NCI-H1694 treated with DMSO at 0.1 percent for 48 hours (cell line): Measurements from ENCODE around the gene GTF2IRD1.
"Not testable (repeated sequence)": the region's sequence is repeated elsewhere in the genome, so short reads cannot be mapped to it uniquely, and the experiment has no call there.

Source experiments
- DNase-seq: peaks from one replicate; lab custom pipeline; 2025; lab: John Stamatoyannopoulos, UW

GTF2IRD1 gene

DNA sequence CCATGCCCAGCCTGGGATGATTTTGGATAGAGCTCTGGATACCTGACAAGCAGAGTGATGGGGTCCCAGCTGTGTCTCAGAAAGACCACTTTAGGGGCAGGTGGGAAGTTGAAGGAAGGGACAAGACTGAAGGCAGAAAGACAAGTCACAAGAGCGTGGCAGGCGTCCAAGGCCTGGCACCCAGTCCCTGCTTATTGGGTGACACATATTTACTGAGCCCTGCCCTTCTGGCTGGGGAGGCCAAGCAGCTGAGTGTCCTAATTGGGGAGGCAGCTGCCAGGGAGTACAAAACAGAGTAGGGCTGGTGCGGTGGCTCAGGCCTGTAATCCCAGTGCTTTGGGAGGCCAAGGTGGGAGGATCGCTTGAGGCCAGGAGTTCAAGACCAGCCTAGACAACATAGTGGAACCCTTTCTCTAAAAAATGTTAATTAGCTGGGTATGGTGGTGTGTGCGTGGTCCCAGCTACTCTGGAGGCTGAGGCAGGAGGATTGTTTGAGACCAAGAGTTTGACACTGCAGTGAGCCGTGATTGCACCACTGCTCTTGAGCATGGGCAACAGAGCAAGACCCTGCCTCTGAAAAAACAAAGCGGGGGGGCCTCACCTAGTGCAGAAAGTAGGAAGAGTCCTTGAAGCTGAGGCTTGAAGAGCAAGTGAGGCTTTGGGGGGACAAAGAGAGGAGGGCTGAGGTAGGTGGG is 150.8 kb downstream of the GTF2IRD1 start:
- DNase-seq = no peak

DNA sequence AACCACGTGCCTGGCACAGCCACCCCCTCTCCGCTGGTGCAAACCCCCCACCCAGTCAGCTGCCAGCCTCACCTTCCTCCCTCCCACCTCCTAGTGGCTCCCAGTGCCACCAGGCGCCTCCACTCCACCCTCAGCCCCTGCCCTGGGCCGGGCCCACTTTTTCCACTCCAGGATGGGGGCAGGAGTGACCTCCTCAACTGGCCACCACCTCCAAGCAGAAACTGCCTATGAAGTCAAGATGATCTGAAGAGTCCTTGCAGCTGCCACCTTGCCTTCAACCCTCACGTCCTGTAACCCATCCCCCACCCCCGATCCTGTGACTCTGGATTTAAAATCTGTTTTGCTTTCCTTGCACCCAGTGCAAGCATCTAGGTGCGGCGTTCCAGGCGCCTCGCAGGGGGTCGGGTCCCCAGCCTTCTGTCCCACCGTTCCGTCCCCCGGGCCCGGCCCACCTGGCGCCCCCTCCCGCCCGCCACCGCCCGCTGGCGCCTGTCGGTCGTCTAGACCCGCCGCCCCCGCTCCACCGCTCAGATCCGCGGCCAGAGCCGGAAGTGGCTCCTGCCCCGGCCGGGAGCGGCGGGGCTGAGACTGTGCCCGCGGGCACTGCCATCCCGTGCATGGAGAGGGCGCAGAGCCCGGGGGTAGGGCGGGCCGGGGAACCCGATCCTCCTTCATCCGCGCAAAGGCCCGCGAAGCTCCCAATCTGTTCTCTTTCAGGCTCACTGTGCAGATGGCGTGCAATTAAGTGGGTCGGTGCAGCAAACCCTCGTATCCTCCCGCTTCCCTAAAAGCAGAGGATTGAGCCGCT is 152.6 kb downstream of the GTF2IRD1 start:
- DNase-seq = peak; percentile 79

DNA sequence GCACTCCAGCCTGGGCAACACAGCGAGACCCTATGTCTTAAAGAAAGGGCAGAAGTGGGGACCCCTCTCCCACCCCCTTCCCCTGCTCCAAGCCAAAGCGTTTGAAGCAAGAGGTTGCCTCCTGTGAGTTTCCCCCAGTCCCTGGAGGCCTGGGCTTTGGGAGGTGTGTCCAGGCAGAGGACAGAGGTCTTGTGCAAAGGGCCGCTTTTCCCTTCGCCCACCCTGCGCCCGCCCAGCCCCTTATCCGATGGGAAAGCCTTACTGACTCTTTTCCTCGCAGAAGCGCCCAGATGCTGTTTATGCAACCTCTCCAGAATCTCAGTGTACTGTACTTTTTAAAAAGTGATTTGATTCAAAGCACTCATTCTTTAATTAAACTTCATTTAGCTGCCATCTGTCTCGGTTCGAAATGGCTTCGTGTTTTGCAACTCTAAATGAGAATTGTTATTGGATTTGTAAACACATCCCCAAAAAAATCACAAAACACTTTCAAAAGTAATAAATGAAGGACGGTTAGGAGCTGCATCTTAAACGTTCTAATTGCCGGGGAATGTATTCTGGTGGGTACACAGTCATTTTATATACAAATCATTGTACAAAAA is 153.3 kb downstream of the GTF2IRD1 start:
- no peak for DNase-seq

DNA sequence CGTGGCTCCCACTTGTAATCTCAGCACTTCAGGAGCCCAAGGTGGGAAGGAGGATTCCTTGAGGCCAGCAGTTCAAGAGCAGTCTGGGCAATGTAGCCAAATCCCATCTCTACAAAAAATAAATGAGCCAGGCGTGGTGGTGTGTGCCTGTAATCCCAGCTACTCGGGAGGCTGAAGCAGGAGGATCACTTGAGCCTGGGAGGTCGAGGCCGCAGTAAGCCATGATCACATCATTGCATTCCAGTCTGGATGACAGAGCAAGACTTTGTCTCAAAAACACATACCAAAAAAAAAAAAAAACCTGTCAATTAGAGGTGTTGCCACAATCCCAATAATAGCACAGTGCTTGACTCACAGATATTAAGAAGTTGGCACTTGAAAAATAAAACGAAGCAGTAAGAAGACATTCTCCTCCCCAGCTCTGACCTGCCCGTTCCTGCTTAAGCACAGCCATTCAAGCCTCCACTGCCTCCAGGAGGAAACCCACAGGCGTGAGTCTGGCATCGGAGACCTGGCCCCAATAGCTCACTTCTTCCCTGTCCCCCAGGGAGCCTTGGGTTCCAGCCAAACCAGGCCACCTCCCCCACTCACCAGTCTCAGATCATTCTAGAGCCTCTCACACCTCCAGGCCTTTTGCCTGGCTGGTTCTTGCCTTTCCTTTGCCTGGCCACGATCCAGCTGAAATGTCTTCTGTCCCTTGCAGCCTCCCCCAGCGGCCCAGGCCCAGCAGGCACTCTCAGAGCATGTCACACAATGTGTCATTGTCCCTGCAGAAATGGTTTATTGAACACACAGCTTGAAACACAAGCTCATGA is 158.5 kb downstream of the GTF2IRD1 start:
- DNase-seq = no peak

DNA sequence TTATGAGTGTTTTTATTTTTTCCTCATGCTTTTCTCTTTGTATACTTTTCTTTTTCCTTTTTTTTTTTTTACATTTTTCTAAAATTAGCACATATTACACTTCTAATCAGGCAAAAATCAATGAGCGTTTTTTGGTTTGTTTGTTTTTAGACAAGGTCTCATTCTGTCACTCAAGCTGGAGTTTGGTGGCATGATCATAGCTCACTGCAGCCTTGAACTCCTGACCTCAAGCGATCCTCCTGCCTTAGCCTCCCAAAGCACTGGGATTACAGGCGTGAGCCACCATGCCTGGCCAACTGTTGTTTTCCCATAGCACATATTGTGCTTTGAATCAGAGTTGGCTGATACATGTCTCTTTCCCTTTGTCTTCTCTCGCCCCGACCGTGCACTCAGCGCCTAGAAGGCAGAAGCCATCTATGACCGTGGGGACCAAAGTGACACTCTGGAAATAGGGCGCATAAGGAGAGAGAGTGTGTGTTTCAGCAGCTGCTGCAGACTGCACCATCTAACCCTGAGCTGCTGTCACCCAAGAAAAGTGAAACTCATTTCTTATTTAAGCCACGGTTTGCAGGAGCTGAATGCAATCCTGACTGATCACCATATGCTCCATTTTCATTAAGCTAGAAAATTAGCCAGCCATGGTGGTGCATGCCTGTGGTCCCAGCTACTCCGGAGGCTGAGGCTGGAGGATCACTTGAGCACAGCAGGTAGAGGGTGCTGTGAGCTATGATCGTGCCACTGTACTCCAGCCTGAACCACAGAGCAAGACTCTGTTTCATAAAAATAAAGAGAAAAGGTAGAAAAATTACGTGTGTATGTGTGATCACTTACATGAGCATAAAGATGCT is 162.5 kb downstream of the GTF2IRD1 start:
- DNase-seq = no peak

DNA sequence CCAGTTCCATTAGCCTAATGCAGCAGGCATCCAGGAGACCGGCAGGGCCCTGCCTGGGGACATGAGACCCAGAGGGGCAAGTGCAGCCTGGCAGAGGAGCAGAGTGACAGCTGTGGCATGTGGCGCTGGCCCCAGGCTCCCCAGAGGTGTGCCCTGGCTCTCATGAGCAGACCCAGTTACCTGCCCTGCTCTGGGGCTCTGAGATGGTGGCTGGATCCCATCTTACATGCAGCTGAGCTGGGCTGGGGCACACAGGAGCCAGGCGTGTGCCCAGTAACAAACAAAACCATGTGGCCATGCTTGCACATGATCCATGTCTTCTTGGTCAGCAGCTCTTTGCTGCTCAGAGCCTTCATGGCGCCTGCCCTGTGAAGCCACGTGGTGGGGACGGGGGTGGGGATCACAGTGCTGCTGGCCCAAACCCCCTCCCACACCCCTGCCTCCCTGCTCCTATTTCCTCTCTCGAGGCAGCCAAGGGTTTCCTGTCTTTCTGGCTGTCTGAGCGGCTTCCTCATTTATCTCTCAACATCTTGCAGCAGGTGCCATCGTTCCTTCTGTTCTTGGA is 163.6 kb downstream of the GTF2IRD1 start:
- DNase-seq = no peak

DNA sequence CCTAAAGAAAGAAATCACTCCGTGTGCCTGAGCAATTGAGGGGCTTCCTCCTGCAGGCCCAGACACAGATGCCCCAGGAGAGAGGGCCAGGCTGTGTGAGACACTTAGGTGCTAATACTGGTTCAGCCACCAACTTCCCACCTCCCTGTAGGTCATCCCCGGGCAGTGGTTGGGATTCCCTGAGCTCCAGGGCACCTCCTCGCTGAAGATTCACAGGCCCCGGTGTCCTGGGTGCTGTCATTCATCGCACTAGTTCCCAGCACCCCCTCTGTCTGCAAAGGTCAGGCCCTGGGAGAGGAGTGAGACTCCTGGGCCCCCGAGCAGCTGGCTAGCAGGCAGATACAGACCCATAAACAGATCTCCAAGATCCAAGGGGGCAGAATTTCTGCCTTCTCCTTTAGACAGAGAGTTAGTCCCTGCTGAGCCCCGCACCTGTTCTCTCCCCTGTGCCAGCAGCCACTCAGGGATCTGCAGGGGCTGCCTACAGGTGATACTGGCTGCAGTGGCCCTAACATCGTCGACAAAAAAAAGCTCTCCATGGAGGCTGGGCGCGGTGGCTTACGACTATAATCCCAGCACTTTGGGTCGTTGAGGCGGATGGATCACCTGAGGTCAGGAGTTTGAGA is 165.6 kb downstream of the GTF2IRD1 start:
- no peak for DNase-seq

DNA sequence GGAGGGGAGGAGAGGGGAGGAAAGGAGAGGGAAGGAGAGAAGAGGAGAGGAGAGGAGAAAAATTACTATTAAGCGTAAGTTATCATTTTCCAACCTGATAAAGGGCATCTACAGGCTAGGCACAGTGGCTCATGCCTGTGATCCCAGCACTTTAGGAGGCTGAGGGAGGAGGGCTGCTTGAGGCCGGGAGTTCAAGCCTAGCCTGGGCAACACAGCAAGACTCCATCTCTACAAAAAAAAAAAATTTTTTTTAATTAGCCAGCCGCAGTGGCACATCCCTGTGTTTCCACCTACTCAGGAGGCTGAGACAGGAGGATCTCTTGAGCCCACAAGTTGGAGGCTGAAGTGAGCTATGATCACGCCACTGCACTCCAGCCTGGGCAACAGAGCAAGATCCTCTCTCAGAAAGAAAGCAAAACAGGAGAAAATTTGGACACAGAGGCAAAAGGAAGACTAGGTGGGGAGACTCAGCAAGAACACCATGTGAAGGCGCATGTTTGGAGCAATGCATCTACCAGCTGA is 168.6 kb downstream of the GTF2IRD1 start:
- no peak for DNase-seq

DNA sequence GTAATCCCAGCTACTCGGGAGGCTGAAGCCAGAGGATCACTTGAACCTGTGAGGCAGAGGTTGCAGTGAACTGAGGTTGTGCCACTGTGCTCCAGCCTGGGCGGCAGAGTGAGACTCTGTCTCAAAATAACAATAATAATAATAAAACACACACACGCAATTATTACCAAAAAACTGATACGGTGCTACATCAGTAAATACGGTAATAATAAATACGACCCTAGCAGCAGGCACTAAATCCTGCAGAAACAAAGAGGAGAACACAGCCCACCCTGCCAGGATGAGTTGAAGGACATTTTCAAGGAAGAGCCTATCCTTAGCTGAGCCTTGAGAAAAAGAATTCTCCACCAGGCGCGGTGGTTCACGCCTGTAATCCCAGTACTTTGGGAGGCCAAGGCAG is 169.4 kb downstream of the GTF2IRD1 start:
- no peak for DNase-seq

DNA sequence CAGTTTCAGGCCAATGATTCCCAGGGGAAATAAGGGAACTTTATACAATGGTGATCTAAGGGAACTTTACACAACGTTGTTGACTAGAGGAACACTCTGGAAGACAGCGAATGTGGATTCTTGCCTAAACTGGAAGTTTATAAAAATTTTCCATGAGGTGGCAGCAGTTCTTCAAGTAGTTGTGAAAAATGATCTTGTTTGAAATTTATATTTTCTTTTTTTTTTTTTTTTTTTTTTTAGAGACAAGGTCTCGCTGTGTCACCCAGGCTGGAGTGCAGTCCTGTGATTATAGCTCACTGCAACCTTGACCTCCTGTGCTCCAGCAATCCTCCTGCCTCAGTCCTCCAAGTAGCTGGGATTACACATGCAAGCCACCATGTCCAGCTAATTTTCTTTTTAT is 171.7 kb downstream of the GTF2IRD1 start:
- DNase-seq = no peak

DNA sequence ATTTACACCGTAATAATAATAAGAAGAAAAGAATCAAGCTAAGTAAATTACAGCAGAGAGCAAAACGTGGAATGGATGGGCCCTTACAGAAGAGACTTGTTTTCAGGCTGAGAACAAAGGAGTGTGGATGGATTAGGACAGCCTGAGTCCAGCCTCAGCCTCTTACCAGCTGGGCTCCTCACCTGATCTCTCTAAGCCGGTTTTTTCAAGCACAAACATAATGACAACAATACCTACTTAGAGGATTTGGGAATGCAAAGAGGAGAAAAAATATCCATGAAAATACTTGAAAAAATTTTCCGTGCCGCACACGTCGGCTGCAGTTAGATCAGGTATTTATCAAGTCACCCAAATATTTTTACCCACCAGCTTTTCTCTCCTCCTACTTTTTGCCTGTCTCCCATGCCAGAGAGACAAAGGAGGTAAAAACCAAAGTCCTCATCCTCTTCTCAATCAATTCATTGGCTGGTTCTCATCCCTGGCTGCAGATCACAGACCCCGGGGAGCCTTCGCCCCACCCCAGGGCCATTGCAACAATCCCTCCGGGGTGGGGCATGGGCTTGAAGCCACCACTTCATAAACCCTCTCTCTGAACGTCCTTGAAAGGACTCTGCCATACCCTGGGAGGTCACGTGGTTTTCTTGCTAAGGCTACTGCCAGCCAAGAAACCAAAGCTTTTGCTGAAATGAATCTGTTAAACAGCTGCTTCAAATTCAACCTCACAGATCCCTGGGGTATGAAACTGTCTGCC is 174.1 kb downstream of the GTF2IRD1 start:
- peak; percentile 76 for DNase-seq

DNA sequence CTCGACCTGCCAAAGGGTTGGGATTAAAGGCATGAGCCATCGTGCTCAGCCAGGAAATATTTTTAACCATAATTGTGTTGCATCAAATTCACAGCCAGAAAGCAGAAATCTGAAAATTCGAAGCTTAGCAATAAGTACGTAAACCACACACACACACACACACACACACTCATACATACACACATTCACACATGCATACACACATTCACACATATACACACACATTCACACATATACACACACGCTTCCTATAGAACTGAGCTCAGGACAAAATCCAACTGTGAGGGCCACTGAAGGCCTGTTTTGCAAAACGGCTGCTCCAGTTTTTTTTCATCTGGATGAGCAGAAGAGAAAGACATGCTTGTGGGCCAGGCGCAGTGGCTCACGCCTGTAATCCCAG is 178.8 kb downstream of the GTF2IRD1 start:
- no peak for DNase-seq

DNA sequence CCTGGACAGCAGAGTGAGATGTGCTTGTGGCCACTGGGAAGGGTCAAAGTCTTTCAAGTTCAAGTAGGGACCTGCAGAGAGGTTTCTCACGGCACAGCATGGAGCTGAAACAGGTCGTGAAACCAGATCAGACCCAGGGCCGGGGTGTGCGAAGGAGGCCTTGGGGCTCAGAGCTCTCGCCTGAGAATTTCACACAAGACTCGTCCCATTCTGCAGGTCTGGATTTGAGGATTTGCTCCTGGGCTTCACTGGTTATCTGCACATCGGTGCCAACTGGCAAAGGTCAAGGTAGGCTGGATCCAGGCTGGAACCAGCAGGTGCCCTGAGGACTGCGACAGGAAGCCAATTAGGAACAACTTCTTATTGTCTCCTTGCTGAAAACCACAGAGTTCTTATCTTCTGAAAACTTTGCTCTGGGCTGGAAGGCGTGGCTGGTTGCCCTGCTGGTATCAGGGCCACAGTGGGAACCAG is 179.8 kb downstream of the GTF2IRD1 start:
- DNase-seq = no peak

DNA sequence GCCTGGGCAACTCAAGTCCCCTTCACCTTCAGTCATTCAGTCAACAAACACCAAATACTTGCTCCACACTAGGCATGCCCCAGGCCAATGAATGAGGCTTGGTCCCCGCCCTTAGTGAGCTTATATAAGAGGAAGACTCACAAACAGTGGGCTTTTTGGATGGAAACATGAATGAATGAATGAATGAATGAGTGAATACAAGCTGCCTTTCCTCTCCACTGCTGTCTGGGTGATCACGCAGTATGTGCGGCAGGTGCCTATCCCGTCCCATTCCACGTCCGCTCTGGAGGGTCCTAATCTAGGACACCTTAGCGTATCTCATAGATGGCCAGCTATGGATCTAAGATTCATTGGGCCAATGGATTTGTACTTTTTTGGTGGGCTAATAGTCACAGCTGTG is 184.0 kb downstream of the GTF2IRD1 start:
- DNase-seq = no peak

DNA sequence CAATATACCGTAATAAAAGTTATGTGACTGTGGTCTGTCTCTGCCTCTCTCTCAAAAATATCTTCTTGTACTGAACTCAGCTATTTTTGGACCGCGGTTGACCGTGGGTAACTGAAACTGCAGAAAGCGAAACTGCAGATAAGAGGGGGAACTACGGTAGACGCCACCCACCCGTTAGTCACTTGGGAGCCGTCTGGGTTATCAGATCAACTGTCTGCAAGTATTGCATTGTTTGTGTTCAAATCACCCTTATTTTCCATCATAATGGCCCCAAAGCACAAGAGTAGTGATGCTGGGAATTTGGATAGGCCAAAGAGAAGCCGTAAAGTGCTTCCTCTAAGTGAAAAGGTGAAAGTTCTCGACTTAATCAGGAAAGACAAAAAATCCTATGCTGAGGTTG is 196.3 kb downstream of the GTF2IRD1 start:
- DNase-seq = not testable (repeated sequence)

DNA sequence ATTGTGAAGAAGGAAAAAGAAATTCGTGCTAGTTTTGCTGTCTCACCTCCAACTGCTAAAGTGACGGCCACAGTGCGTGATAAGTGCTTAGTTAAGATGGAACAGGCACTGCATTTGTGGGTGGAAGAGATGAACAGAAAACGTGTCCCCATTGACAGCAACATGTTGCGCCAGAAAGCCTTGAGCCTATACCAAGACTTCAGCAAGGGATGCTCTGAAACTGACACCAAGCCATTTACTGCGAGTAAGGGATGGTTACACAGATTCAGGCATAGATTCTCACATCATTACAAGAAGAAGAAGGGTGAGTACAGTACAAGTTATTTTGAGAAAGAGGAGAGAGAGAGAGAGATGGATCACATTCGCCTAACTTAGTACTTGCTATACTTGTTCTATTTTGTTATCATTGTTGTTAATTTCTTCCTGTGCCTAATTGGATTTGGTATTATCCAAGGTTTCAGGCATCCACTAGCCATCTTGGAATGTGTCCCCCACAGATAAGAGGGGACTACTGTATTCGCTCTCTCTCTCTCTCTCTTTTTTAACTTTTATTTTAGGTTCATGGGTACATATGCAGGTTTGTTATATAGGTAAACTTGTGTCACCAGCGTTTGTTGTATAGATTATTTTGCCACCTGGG is 196.9 kb downstream of the GTF2IRD1 start:
- not testable (repeated sequence) for DNase-seq

DNA sequence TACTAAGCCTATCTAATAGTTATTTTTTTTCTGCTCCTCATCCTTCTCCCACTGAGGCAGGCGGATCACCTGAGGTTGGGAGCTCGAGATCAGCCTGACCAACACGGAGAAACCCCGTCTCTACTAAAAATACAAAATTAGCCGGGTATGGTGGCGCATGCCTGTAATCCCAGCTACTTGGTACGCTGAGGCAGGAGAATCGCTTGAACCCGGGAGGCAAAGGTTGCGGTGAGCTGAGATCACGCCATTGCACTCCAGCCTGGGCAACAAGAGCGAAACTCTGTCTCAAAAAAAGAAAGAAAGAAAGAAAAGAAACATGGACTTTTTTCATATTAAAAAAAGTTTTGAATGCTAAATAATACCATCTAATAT is 197.4 kb downstream of the GTF2IRD1 start:
- DNase-seq = not testable (repeated sequence)
